GM12878 (cell line): ENCODE measurements around the gene CNTNAP2. TPM values are rescaled to one million over a fixed set of nuclear protein-coding genes. Genes with fewer than 3 reads are reported as not detected.

Experiments used
- ATAC-seq: fragments of 200-7000 bp; cut with Tn5 transposase; 3 replicates; pipeline ENCODE4 v1.9.1; 2020; ENCODE audit warnings: mild to moderate bottlenecking, moderate library complexity
- BruUV-seq: library from RNA; stranded (reverse); fragments of 400-500 nt; replicated peaks from 2 replicates; lab custom pipeline; 2021; lab: Mats Ljungman, UMichigan
- CTCF ChIA-PET: fragments of 300-600 bp; sonication (Branson Sonifier 250); formaldehyde crosslinking; extraction: SDS; loops from one replicate; lab custom pipeline; 2021; ENCODE audit warnings: inconsistent platforms; lab: Yijun Ruan, JAX
- POLR2A ChIA-PET: fragments of 350-600 bp; formaldehyde crosslinking; extraction: SDS; loops from one replicate; lab custom pipeline; 2021; ENCODE audit warnings: inconsistent platforms; lab: Charles Lee
- RAD21 ChIA-PET: fragments of 300-600 bp; sonication (Branson Sonifier 250); formaldehyde crosslinking; loops from one replicate; lab custom pipeline; 2023; ENCODE audit warnings: antibody characterized with exemption; ENCODE audit not compliant: unreplicated experiment; lab: Charles Lee
- SMC1A ChIA-PET: fragments of 300-600 bp; sonication (Branson Sonifier 250); formaldehyde crosslinking; loops from one replicate; lab custom pipeline; 2023; ENCODE audit not compliant: unreplicated experiment, uncharacterized antibody; lab: Charles Lee
- DNase-seq: peaks from one replicate; pipeline ENCODE4 v3.0.0-alpha.2; 2011; ENCODE audit warnings: low read depth, low spot score
- FAIRE-seq: peaks from 3 replicates; lab custom pipeline; 2011; peaks lifted over from hg19 to GRCh38; lab: Jason Lieb, UNC
- H2AFZ ChIP-seq: 2 replicates; pipeline ENCODE4 v1.6.0; 2011; ENCODE audit warnings: low read depth, low read length, control low read depth; ENCODE audit not compliant: control insufficient read depth
- H3K27ac ChIP-seq: 2 replicates; pipeline ENCODE4 v1.5.1; 2011; ENCODE audit warnings: control low read depth; ENCODE audit not compliant: control insufficient read depth, insufficient read depth
- H3K27me3 ChIP-seq, 2 experiments: replicated peaks in 1 of 2; 2 replicates each; pipeline versions ENCODE4 v1.6.0 to v1.6.1; 2011; ENCODE audit warnings: low read length in 1 of 2; ENCODE audit not compliant: control insufficient read depth in 2 of 2, insufficient read depth in 2 of 2
- H3K36me3 ChIP-seq, 2 experiments: 2 replicates each; pipeline ENCODE4 v1.5.1; 2011; ENCODE audit warnings: low read length in 1 of 2; ENCODE audit not compliant: control insufficient read depth in 2 of 2, insufficient read depth in 2 of 2
- H3K4me1 ChIP-seq: 2 replicates; pipeline ENCODE4 v1.6.1; 2011; ENCODE audit warnings: mild to moderate bottlenecking, low read length, moderate library complexity, mixed read lengths; ENCODE audit not compliant: control insufficient read depth, insufficient read depth
- H3K4me2 ChIP-seq: 2 replicates; pipeline ENCODE4 v1.6.0; 2011; ENCODE audit warnings: control low read depth; ENCODE audit not compliant: control insufficient read depth, insufficient read depth
- H3K4me3 ChIP-seq: fragments of 200-600 bp; sonication (generic); 2 replicates; pipeline ENCODE4 v1.5.1; 2016
- H3K79me2 ChIP-seq: 2 replicates; pipeline ENCODE4 v1.6.0; 2011; ENCODE audit warnings: low read length; ENCODE audit not compliant: control insufficient read depth, insufficient read depth
- H3K9ac ChIP-seq: 2 replicates; pipeline ENCODE4 v1.8.0; 2011; ENCODE audit warnings: low read length, control low read depth, mixed read lengths; ENCODE audit not compliant: control insufficient read depth, insufficient read depth
- H3K9me3 ChIP-seq: replicated peaks from 3 replicates; pipeline ENCODE4 v1.5.1; 2011; ENCODE audit warnings: mild to moderate bottlenecking, low read length; ENCODE audit not compliant: control insufficient read depth, insufficient read depth
- H4K20me1 ChIP-seq: 2 replicates; pipeline ENCODE4 v1.6.0; 2011; ENCODE audit not compliant: control insufficient read depth, insufficient read depth
- BMI1 ChIP-seq: fragments of 450-650 bp; IDR thresholded peaks from 2 replicates; pipeline ENCODE4 v1.6.1; 2016; ENCODE audit warnings: mild to moderate bottlenecking, moderate library complexity, borderline replicate concordance
- EP300 ChIP-seq, 2 experiments: fragments of 150-350 bp in 1 of 2; IDR thresholded peaks; 2 replicates each; pipeline ENCODE4 v1.6.1; 2011 to 2012; ENCODE audit warnings: low read depth in 2 of 2, low read length in 2 of 2, borderline replicate concordance in 1 of 2, improper control_type of control experiment in 1 of 2, inconsistent platforms in 1 of 2; ENCODE audit not compliant: control insufficient read depth in 1 of 2
- FOXM1 ChIP-seq: IDR thresholded peaks from 2 replicates; pipeline ENCODE4 v1.6.1; 2012; ENCODE audit warnings: low read depth, mild to moderate bottlenecking, inconsistent platforms, low read length, moderate library complexity
- HDAC2 ChIP-seq: fragments of 200-600 bp; sonication (generic); IDR thresholded peaks from 2 replicates; pipeline ENCODE4 v1.6.1; 2017
- MEF2A ChIP-seq: IDR thresholded peaks from 2 replicates; pipeline ENCODE4 v1.6.1; 2011; ENCODE audit warnings: low read depth, mild to moderate bottlenecking, low read length, moderate library complexity; ENCODE audit not compliant: insufficient read depth
- MTA3 ChIP-seq: IDR thresholded peaks from 2 replicates; pipeline ENCODE4 v1.6.1; 2012; ENCODE audit warnings: low read length, inconsistent platforms, borderline replicate concordance
- NFXL1 ChIP-seq: fragments of 450-650 bp; IDR thresholded peaks from 2 replicates; pipeline ENCODE4 v1.6.1; 2017; ENCODE audit warnings: antibody characterized with exemption, mild to moderate bottlenecking, borderline replicate concordance
- NRF1 ChIP-seq: conservative IDR thresholded peaks from 2 replicates; pipeline ENCODE4 v1.6.1; 2011; ENCODE audit warnings: mild to moderate bottlenecking, low read depth, low read length, improper control_type of control experiment
- PAX5 ChIP-seq: IDR thresholded peaks from 2 replicates; pipeline ENCODE4 v1.6.1; 2011; ENCODE audit warnings: low read depth, low read length, borderline replicate concordance
- RFX5 ChIP-seq: IDR thresholded peaks from 2 replicates; pipeline ENCODE4 v1.6.1; 2011; ENCODE audit warnings: low read depth, low read length, improper control_type of control experiment
- WGBS: methylation state at CpG from one replicate; pipeline ENCODE4 v1.1.6; 2016; ENCODE audit warnings: low lambda C conversion rate; ENCODE audit not compliant: insufficient replicate concordance, insufficient coverage; ENCODE audit errors: missing lambda C conversion rate; 5-methylcytosine and 5-hydroxymethylcytosine counted together
- in situ Hi-C: fragments of 300-500 bp; cut with MboI; formaldehyde crosslinking; loops from 9 replicates; pipeline ENCODE4 v1.14.3; 2018; ENCODE audit warnings: mixed read lengths
- intact Hi-C: fragments of 100-400 bp; cut with micrococcal nuclease; formaldehyde crosslinking; loops from one replicate; pipeline ENCODE4 v1.14.2; 2022; ENCODE audit not compliant: unreplicated experiment
- polyA plus RNA-seq, 11 experiments: library from polyadenylated mRNA; depleted of rRNA in 4 of 11; unstranded in 6 of 11; stranded (reverse) in 5 of 11; fragments of >200 nt; fragmentation: Nextera tagmentation in 4 of 11; fragmentation: Illumina TruSeq in 1 of 11; extraction: Ambion mirVana in 4 of 11; extraction: Trizol in 1 of 11; gene quantifications; 1 replicate in 1 of 11; 2 replicates in 10 of 11; pipeline versions ENCODE4 v1.2.1 to v1.2.3, GENCODE V29; 2011 to 2016; ENCODE audit warnings: inconsistent platforms in 2 of 11, missing spikeins in 2 of 11, low read depth in 1 of 11
- total RNA-seq, 4 experiments: library from RNA; depleted of rRNA in 3 of 4; stranded (reverse); fragments of >200 nt in 3 of 4; fragmentation: Illumina TruSeq in 1 of 4; extraction: Trizol in 1 of 4; gene quantifications; 2 replicates each; pipeline versions ENCODE4 v1.2.1 to v1.2.3, GENCODE V29; 2013 to 2021
- TF ChIP-seq, protein P1 (sequence below): fragments of 450-650 bp; IDR thresholded peaks from 2 replicates; pipeline ENCODE4 v1.6.1; 2017; ENCODE audit warnings: mild to moderate bottlenecking, moderate library complexity
- TF ChIP-seq, protein P2 (sequence below): IDR thresholded peaks from 2 replicates; pipeline ENCODE4 v1.6.1; 2012; ENCODE audit warnings: low read length, inconsistent platforms

The CNTNAP2 gene
- total and polyA plus RNA-seq, 10 of the 15 experiments (the other 5 are each of a cell fraction or from before 2014, with no cell fraction given), result 0.03 to 0.08 (median 0.03) TPM; not detected in 7

DNA sequence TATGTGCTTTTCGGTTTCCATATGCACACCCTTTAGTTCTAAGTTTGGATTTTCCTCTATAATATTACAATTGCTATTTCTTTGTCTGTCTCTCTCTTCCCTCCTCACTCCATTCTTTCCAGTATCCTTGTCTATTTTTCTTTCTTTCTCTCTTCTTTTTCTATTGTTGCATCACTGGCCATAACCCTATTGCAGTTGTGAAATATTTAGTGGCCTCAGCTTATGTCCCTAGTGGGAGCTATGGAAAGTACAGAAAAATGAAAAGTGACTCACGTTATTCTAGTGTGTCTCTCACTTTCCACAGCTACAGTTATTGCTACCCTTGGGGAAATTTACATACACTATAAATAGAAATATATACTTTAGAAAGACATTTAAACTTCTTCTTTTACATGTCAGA lies 59.1 kb downstream of the CNTNAP2 start:
- Histone ChIP-seq H3K9ac (no peak overlapping the region), H3K9me3 (no peaks in the 10 kb centered on the region), H3K79me2 (no peaks in the 10 kb centered on the region), H3K27ac (no peak overlapping the region), H2AFZ (no peak overlapping the region), H3K36me3 (no peaks in the 10 kb centered on the region), H3K4me1 (no peaks in the 10 kb centered on the region), H3K4me2 (no peak overlapping the region), H3K27me3 (no peaks in the 10 kb centered on the region), H4K20me1 (no peaks in the 10 kb centered on the region), H3K4me3 (no peak overlapping the region)
- no TSS peak for BruUV-seq
- SMC1A ChIA-PET, result no interaction called here
- FAIRE-seq, result no peak
- no peak for ATAC-seq
- CTCF ChIA-PET, result no interaction called here
- intact Hi-C loops, result no loop called here
- DNase-seq, result no peak
- no peak for TF ChIP-seq BMI1
- TF ChIP-seq PAX5, result no peak
- TF ChIP-seq EP300 (IDR thresholded peaks at IDR 0.05; ENCODE audit: borderline replicate concordance in 1 of 2, control insufficient read depth in 1 of 2, low read depth in 2 of 2, low read length in 2 of 2), result no peak
- TF ChIP-seq NFXL1, result no peak
- RAD21 ChIA-PET, result no interaction called here
- 26% methylated on average over 2 of the region's 2 CpGs for WGBS
- POLR2A ChIA-PET, result no interaction called here
- in situ Hi-C loops, result no loop called here

DNA sequence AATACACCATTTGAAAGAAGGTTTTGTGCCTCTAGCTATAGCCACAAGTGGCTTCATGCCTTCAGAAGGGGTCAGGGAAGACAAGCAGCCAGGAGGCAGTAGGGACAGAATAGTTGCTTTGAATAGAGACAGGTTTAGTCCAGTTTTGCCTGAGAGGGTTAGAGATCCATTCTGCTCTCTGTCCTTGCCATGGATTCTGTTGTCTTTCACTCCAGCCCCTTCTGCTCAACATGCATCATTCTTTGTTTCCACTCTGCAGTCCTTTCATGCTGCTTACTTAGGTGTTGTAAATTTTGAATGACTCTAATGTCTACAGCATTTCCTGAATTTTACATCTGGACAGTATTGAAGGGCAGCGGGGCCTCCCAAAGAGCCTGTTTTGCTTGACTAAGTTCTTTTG lies 60.3 kb downstream of the CNTNAP2 start:
- Histone ChIP-seq H2AFZ (no peak overlapping the region), H3K9me3 (no peaks in the 10 kb centered on the region), H3K4me1 (no peaks in the 10 kb centered on the region), H3K4me2 (no peak overlapping the region), H3K79me2 (no peaks in the 10 kb centered on the region), H4K20me1 (no peaks in the 10 kb centered on the region), H3K27ac (no peak overlapping the region), H3K27me3 (no peaks in the 10 kb centered on the region), H3K9ac (no peak overlapping the region), H3K4me3 (no peak overlapping the region), H3K36me3 (no peaks in the 10 kb centered on the region)
- POLR2A ChIA-PET, result no interaction called here
- RAD21 ChIA-PET, result no interaction called here
- ATAC-seq (no peak), DNase-seq (no peak), FAIRE-seq (no peak)
- WGBS, result 19% methylated on average over 1 of the region's 1 CpG
- SMC1A ChIA-PET, result no interaction called here
- in situ Hi-C loops (no loop called here), intact Hi-C loops (no loop called here)
- BruUV-seq, result no TSS peak
- CTCF ChIA-PET, result no interaction called here
- no peak for TF ChIP-seq RFX5
- no peak for TF ChIP-seq MEF2A
- no peak for TF ChIP-seq FOXM1
- TF ChIP-seq, protein P1, sequence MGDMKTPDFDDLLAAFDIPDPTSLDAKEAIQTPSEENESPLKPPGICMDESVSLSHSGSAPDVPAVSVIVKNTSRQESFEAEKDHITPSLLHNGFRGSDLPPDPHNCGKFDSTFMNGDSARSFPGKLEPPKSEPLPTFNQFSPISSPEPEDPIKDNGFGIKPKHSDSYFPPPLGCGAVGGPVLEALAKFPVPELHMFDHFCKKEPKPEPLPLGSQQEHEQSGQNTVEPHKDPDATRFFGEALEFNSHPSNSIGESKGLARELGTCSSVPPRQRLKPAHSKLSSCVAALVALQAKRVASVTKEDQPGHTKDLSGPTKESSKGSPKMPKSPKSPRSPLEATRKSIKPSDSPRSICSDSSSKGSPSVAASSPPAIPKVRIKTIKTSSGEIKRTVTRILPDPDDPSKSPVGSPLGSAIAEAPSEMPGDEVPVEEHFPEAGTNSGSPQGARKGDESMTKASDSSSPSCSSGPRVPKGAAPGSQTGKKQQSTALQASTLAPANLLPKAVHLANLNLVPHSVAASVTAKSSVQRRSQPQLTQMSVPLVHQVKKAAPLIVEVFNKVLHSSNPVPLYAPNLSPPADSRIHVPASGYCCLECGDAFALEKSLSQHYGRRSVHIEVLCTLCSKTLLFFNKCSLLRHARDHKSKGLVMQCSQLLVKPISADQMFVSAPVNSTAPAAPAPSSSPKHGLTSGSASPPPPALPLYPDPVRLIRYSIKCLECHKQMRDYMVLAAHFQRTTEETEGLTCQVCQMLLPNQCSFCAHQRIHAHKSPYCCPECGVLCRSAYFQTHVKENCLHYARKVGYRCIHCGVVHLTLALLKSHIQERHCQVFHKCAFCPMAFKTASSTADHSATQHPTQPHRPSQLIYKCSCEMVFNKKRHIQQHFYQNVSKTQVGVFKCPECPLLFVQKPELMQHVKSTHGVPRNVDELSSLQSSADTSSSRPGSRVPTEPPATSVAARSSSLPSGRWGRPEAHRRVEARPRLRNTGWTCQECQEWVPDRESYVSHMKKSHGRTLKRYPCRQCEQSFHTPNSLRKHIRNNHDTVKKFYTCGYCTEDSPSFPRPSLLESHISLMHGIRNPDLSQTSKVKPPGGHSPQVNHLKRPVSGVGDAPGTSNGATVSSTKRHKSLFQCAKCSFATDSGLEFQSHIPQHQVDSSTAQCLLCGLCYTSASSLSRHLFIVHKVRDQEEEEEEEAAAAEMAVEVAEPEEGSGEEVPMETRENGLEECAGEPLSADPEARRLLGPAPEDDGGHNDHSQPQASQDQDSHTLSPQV, result no peak
- TF ChIP-seq, protein P2, sequence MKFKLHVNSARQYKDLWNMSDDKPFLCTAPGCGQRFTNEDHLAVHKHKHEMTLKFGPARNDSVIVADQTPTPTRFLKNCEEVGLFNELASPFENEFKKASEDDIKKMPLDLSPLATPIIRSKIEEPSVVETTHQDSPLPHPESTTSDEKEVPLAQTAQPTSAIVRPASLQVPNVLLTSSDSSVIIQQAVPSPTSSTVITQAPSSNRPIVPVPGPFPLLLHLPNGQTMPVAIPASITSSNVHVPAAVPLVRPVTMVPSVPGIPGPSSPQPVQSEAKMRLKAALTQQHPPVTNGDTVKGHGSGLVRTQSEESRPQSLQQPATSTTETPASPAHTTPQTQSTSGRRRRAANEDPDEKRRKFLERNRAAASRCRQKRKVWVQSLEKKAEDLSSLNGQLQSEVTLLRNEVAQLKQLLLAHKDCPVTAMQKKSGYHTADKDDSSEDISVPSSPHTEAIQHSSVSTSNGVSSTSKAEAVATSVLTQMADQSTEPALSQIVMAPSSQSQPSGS, result no peak
- no peak for TF ChIP-seq MTA3
- TF ChIP-seq HDAC2, result no peak
- no peak for TF ChIP-seq NRF1
- no peak for TF ChIP-seq EP300 (IDR thresholded peaks at IDR 0.05; ENCODE audit: borderline replicate concordance in 1 of 2, control insufficient read depth in 1 of 2, low read depth in 2 of 2, low read length in 2 of 2)
